Measurements from ENCODE around the gene ACHE. TPM values are rescaled to one million over a fixed set of nuclear protein-coding genes. Genes with fewer than 3 reads are reported as not detected.

The ACHE gene
- total and polyA plus RNA-seq, 8 donors, result 1.6 to 4.5 (median 2.7) TPM

DNA sequence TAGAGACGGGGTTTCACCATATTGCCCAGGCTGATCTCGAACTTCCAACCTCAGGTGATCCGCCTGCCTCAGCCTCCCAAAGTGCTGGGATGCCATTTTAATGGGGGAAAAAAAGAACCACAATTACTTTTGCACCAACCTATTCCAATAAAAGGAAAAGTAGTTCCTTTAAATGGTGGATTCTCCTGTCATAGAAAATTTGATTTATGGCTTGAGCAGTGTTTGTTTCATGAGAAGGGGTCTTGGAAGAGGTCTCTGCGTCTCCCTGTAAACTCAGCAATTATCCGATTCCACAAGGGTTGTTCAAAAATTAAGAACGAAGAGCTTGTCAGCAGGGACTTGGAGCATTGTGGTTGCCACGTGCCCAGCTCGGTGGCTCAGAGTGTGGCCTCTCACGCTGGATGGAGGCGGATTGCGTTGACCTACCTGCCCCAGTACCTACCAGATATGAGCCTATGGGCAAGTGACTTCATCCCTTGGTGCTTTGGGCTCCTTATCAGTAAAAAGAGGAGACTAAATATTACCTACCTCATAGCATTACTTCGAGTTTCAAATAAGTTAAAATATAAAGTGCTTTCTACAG, 31.3 kb downstream of the ACHE start:
- DNase-seq, result no peak
- Histone ChIP-seq H3K27me3 (no peaks in the 10 kb centered on the region), H3K4me3 (no peak overlapping the region), H3K27ac (no peak overlapping the region), H3K9me3 (no peaks in the 10 kb centered on the region), H3K36me3 (peaks cover 0 to 60% of the 10 kb centered on the region in 2 donors), H3K4me1 (peaks cover 7 to 48% of the 10 kb centered on the region in 2 donors)
- ATAC-seq, result no peak
- intact Hi-C loops (cut with DNase I), result no loop called here
- TF ChIP-seq, protein P1, sequence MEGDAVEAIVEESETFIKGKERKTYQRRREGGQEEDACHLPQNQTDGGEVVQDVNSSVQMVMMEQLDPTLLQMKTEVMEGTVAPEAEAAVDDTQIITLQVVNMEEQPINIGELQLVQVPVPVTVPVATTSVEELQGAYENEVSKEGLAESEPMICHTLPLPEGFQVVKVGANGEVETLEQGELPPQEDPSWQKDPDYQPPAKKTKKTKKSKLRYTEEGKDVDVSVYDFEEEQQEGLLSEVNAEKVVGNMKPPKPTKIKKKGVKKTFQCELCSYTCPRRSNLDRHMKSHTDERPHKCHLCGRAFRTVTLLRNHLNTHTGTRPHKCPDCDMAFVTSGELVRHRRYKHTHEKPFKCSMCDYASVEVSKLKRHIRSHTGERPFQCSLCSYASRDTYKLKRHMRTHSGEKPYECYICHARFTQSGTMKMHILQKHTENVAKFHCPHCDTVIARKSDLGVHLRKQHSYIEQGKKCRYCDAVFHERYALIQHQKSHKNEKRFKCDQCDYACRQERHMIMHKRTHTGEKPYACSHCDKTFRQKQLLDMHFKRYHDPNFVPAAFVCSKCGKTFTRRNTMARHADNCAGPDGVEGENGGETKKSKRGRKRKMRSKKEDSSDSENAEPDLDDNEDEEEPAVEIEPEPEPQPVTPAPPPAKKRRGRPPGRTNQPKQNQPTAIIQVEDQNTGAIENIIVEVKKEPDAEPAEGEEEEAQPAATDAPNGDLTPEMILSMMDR (IDR thresholded peaks at IDR 0.05), result no peak

DNA sequence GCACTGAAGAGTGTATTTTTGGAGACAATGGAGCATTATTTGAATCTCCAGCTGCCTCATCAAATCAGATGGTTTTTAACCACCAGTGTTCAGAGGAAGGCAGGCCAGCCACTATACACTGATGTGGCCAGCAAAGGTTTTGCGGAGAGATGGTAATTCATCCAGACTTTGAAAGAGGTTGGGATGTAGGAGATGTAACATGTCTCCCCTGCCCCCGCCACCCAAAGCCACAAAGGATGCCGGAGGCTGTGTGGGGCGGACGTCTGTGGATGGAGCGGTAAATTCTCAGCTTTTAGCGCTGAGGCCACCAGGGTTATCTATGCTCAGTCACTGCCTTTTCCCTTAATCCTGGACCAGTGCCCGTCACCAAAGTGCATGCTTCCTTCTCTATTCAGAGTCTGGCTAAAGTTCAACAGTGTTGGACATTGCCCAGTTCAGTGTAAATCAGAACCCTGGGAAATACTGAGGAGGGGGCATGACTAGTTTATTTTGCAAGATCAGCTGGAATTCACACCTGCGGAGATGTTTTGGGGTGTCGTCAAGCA, 32.2 kb downstream of the ACHE start:
- H3K4me1 ChIP-seq, result peaks cover 7 to 39% of the 10 kb centered on the region in 2 donors
- H3K27ac ChIP-seq, result no peak overlapping the region
- TF ChIP-seq, protein P1 (IDR thresholded peaks at IDR 0.05), result no peak
- no peak for ATAC-seq
- no peak overlapping the region for H3K4me3 ChIP-seq
- DNase-seq, result no peak
- no peaks in the 10 kb centered on the region for H3K9me3 ChIP-seq
- intact Hi-C loops (cut with DNase I), result no loop called here
- no peaks in the 10 kb centered on the region for H3K27me3 ChIP-seq
- peaks cover 0 to 68% of the 10 kb centered on the region in 2 donors for H3K36me3 ChIP-seq

DNA sequence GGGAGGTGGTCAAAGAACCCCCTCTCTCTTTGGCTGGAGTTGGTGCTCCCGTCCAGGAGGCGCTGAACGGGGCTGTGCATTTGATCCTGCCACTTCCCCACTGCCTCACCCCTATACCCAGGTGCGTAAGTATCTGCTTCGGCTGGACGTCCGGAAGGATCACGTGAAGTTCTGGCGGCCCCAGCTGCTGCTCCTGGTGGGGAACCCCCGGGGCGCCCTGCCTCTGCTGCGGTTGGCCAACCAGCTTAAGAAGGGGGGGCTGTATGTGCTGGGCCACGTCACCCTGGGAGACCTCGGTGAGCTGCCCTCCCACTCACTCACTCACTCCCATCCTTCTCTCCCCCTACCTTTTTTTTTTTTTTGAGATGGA, 34.1 kb downstream of the ACHE start:
- intact Hi-C loops (cut with DNase I), result no loop called here
- peaks cover 0 to 87% of the 10 kb centered on the region in 2 donors for H3K36me3 ChIP-seq
- peaks cover 5 to 25% of the 10 kb centered on the region in 2 donors for H3K4me1 ChIP-seq
- TF ChIP-seq, protein P1 (IDR thresholded peaks at IDR 0.05), result no peak
- ATAC-seq (no peak), DNase-seq (no peak)
- H3K27ac ChIP-seq, result no peak overlapping the region
- H3K27me3 ChIP-seq, result no peaks in the 10 kb centered on the region
- no peak overlapping the region for H3K4me3 ChIP-seq
- no peaks in the 10 kb centered on the region for H3K9me3 ChIP-seq

DNA sequence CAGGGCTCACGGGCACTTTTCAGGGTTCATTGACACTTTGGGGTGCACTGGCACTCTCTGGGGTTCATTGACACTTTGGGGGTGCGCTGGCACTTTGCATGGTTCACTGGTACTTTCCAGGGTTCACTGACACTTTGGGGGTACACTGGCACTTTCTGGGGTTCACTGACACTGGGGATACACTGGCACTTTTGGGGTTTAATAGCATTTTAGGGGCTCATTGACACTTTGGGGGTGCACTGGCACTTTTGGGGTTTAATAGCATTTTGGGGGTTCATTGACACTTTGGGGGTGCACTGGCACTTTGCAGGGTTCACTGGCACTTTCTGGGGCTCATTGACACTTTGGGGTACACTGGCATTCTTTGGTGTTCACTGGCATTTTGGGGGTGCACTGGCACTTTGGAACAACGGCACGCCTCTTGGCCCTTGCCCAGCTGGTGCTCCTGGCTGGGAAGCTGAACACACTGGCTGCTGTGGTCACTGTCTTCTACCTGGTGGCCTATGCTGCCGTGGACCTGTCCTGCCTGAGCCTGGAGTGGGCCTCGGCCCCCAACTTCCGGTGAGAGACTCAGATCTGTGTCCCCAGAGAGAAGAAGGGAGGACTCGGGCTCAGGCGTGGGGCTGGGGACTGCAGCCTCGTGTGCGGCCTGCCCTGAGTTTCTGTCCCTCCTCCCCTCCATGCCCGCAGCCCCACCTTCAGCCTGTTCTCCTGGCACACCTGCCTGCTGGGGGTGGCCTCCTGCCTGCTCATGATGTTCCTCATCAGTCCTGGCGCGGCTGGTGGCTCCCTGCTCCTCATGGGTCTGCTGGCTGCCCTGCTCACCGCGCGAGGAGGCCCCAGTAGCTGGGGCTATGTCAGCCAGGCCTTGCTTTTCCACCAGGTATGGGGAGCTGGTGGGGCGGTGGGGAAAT, 34.7 kb downstream of the ACHE start:
- intact Hi-C loops (cut with DNase I), result no loop called here
- Histone ChIP-seq H3K36me3 (peaks cover 0 to 92% of the 10 kb centered on the region in 2 donors), H3K27me3 (no peaks in the 10 kb centered on the region), H3K4me1 (peaks cover 0 to 18% of the 10 kb centered on the region in 2 donors), H3K9me3 (no peaks in the 10 kb centered on the region), H3K4me3 (no peak overlapping the region), H3K27ac (no peak overlapping the region)
- ATAC-seq, result no peak
- TF ChIP-seq, protein P1 (IDR thresholded peaks at IDR 0.05), result no peak
- no peak for DNase-seq

DNA sequence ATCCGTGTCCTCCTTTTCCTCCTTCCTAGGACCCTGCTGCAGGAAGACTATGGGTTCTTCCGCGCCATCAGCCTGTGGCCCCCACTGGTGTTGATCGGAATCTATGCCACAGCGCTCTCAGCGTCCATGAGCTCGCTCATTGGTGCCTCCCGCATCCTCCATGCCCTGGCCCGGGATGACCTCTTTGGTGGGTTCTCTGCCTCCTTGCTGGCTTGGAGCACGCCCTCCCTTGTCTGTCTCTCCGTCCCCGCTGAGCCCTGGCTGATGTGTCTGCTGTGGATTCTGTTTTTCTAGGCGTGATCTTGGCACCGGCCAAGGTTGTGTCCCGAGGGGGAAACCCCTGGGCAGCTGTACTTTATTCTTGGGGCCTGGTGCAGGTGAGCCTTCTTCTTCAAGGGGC, 35.8 kb downstream of the ACHE start:
- intact Hi-C loops (cut with DNase I), result loop anchor here in 1 of 2 donors (10.0 kb wide), 1 partner anchor 155 kb away; the partner anchor contains the start of gene POP7
- TF ChIP-seq, protein P1 (IDR thresholded peaks at IDR 0.05), result no peak
- Histone ChIP-seq H3K9me3 (no peaks in the 10 kb centered on the region), H3K27me3 (no peaks in the 10 kb centered on the region), H3K27ac (no peak overlapping the region), H3K36me3 (peaks cover 0 to 97% of the 10 kb centered on the region in 2 donors), H3K4me1 (peaks cover 0 to 9% of the 10 kb centered on the region in 2 donors), H3K4me3 (no peak overlapping the region)
- no peak for ATAC-seq
- DNase-seq, result no peak
